Measurements from ENCODE around the gene MGAT1. TPM values are rescaled to one million over a fixed set of nuclear protein-coding genes. Genes with fewer than 3 reads are reported as not detected.

Gene MGAT1
- polyA plus RNA-seq, 2 of the 4 experiments (the other 2 are of a cell fraction) = 53.0 to 61.8 TPM

DNA sequence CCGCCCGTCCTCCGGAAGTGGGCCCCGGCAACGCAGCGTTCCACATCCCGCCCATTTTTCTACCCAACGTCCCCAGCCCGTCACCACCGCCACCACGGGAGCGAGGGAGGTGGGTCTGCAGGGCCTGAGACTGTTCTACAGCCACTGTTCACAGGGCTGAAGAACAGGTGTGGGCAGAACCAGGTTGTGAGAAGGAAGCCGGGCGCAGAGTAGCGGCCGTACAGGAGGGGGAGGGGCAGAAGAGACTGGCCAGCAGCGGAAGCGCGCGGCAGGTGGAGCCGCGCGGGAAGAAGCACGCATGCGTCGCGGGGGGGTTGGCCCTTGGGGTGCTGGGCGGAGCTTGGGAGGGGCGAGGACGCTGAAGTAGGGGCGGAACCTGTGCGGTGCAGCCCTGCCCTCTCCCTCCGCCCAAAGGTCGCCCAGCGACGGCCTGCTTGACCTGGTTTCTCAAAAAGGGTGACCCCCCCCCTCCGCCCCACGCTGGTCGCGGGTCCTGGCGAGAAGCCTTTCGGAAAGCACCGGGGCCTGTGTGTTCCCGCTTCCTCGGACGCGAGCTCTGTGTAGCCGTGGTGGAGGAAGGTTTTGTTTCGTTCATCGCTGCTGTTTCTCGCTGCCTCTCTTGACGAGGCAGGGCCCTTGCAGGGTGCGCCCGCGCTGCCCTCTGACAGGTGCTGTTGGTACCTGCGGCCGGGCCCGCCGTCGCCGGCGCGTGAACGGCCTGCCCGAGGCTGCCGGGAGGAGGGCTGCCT lies 7.8 kb upstream of the MGAT1 start (continued):
- TF ChIP-seq, protein P1, sequence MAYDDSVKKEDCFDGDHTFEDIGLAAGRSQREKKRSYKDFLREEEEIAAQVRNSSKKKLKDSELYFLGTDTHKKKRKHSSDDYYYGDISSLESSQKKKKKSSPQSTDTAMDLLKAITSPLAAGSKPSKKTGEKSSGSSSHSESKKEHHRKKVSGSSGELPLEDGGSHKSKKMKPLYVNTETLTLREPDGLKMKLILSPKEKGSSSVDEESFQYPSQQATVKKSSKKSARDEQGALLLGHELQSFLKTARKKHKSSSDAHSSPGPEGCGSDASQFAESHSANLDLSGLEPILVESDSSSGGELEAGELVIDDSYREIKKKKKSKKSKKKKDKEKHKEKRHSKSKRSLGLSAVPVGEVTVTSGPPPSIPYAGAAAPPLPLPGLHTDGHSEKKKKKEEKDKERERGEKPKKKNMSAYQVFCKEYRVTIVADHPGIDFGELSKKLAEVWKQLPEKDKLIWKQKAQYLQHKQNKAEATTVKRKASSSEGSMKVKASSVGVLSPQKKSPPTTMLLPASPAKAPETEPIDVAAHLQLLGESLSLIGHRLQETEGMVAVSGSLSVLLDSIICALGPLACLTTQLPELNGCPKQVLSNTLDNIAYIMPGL (CRISPR knock-in tag; IDR thresholded peaks at IDR 0.05; ENCODE audit: borderline replicate concordance) = no peak
- no peak for TF ChIP-seq CHD4 (IDR thresholded peaks at IDR 0.05; ENCODE audit: borderline replicate concordance)
- peak; percentile 84 for TF ChIP-seq PHF8 (IDR thresholded peaks at IDR 0.05; ENCODE audit: borderline replicate concordance, low read depth)
- no peak for TF ChIP-seq EP300 (IDR thresholded peaks at IDR 0.05)
- TF ChIP-seq, protein P2, sequence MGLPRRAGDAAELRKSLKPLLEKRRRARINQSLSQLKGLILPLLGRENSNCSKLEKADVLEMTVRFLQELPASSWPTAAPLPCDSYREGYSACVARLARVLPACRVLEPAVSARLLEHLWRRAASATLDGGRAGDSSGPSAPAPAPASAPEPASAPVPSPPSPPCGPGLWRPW (IDR thresholded peaks at IDR 0.05) = no peak

DNA sequence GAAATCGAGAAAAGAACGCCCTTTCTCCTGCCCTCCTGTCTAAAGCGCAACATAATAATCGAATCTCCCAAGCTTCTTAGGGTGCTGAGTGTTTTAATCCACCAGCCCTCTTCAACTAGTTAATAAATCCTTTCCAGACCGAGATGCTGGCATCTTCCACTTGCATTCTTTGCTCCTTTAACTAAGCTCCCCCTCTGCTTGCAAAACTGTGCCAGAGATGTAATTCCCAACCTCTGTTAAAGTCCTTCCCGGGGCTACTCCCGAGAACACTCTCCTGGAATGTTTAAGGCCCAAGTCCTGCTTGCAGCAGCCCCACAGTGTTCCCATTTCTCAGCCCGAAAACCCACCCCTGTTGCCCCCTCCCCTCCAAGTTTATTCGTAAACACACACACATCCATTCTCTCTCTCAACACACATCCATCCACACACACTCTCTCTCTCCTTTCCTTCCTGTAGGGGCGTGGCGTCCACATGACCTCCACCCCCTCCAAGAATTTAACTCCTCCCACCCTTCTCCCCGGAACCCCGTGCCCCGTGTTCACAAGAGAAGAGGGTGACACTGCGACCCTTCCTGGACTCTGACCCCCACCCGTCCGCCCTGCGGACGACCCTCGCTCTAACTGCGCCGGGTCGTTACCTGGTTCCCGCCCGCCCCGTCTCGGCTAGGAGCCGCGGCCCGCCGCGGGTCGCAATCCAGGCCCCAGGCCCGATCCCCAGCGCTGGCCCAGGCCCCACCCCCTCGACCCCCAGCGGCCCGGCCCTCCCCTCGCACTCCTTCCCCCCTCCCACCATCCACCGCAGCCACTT lies 7.0 kb upstream of the MGAT1 start:
- DNase-seq (ENCODE audit: low read depth in 1 of 2, low spot score in 1 of 2) = peak; percentile 93 to 94
- Histone ChIP-seq H3K4me3 (peak overlapping the region; percentile 76), H3K4me1 (peaks cover 30% of the 10 kb centered on the region), H3K9me3 (no peaks in the 10 kb centered on the region), H3K27ac (peak overlapping the region; percentile 99 to 100), H3K4me2 (peak overlapping the region; percentile 86)
- 4% methylated on average over 24 of the region's 40 CpGs for WGBS (ENCODE audit: missing lambda C conversion rate)
- peak; percentile 81 to 89 for ATAC-seq
- POLR2A ChIA-PET = interaction anchor here (0.6 to 1.5 kb wide), 11 partner anchors 8 to 382 kb away, joined by 3 to 43 read pairs (median 4); partner anchors contain the start of gene MGAT1
- FAIRE-seq = no peak
- TF ChIP-seq PHF8 (IDR thresholded peaks at IDR 0.05; ENCODE audit: borderline replicate concordance, low read depth) = peak; percentile 76
- no peak for TF ChIP-seq JUNB (IDR thresholded peaks at IDR 0.05)
- TF ChIP-seq, protein P2 (IDR thresholded peaks at IDR 0.05) = no peak
- TF ChIP-seq, protein P3, sequence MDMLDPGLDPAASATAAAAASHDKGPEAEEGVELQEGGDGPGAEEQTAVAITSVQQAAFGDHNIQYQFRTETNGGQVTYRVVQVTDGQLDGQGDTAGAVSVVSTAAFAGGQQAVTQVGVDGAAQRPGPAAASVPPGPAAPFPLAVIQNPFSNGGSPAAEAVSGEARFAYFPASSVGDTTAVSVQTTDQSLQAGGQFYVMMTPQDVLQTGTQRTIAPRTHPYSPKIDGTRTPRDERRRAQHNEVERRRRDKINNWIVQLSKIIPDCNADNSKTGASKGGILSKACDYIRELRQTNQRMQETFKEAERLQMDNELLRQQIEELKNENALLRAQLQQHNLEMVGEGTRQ (IDR thresholded peaks at IDR 0.05) = peak; percentile 65; the same call in 1 of the 2 replicates
- peak; percentile 57; the same call in 1 of the 2 replicates for TF ChIP-seq MYC (IDR thresholded peaks at IDR 0.05; ENCODE audit: borderline replicate concordance, low read length)
- TF ChIP-seq POLR2A (IDR thresholded peaks at IDR 0.05; ENCODE audit: low read length) = peak; percentile 48; the same call in 1 of the 2 replicates
- TF ChIP-seq MAZ (IDR thresholded peaks at IDR 0.05; ENCODE audit: borderline replicate concordance, low read depth, low read length) = peak; percentile 14; the same call in 1 of the 2 replicates
- peak; percentile 55; the same call in 1 of the 2 replicates for TF ChIP-seq ESRRA (IDR thresholded peaks at IDR 0.05; ENCODE audit: borderline replicate concordance, low read length)
- peak in 1 of 2 experiments; percentile 85; a peak in 2 of 5 replicates for TF ChIP-seq JUN (IDR thresholded peaks at IDR 0.05)
- TF ChIP-seq, protein P4, sequence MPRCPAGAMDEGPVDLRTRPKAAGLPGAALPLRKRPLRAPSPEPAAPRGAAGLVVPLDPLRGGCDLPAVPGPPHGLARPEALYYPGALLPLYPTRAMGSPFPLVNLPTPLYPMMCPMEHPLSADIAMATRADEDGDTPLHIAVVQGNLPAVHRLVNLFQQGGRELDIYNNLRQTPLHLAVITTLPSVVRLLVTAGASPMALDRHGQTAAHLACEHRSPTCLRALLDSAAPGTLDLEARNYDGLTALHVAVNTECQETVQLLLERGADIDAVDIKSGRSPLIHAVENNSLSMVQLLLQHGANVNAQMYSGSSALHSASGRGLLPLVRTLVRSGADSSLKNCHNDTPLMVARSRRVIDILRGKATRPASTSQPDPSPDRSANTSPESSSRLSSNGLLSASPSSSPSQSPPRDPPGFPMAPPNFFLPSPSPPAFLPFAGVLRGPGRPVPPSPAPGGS (IDR thresholded peaks at IDR 0.05) = 0 out of 3 replicates have a peak, but pooled peaks have one; percentile 5
- CTCF ChIA-PET = no interaction called here

DNA sequence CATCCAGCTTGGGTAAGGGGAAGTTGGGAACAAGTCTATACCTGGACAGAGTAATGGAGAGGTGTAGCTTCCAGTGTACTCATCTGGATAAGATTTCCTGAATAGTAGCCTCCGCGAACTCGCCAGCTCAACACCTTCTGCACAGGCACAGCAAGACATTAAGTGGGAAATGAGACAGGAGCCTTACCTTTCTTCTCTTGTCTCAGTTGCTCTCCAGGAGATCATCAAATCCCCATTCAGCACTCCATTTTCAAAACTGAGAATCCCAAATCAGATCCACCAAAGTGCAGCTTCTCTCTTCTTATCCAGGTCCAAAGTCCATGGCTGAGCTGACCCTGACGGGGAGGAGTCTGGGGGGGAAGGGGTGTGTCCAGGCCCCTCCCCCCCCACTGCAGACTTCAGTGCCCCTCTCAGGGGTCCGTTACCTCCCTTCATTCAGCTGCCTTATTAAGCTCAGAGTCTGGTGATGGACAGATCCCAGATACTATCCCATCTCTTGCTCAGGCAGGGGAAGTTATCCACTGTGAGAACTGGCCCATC lies 5.9 kb upstream of the MGAT1 start:
- Histone ChIP-seq H3K9me3 (no peaks in the 10 kb centered on the region), H3K4me2 (peak overlapping the region; percentile 86), H3K27ac (peak overlapping the region; percentile 99 to 100; a peak in 5 of 6 replicates), H3K4me3 (peak overlapping the region; percentile 76), H3K4me1 (peaks cover 30% of the 10 kb centered on the region)
- DNase-seq (ENCODE audit: low read depth in 1 of 2, low spot score in 1 of 2) (no peak), ATAC-seq (no peak), FAIRE-seq (no peak)
- ChIA-PET POLR2A (interaction anchor here (0.7 to 1.5 kb wide), 2 partner anchors 24 to 383 kb away, joined by 4 read pairs; no protein-coding TSS in a partner anchor), CTCF (interaction anchor here (0.9 kb wide), 1 partner anchor 60 kb away, joined by 3 read pairs; no protein-coding TSS in a partner anchor)
- 78% methylated on average over 4 of the region's 5 CpGs for WGBS (ENCODE audit: missing lambda C conversion rate)
- TF ChIP-seq EHF (CRISPR knock-in tag; IDR thresholded peaks at IDR 0.05) (no peak), RCOR1 (IDR thresholded peaks at IDR 0.05; ENCODE audit: low read depth, low read length) (no peak), RAD21 (conservative IDR thresholded peaks at IDR 0.05 in 1 of 2, IDR thresholded peaks at IDR 0.05 in 1 of 2) (no peak), GATA3 (IDR thresholded peaks at IDR 0.05; ENCODE audit: borderline replicate concordance) (no peak), ZFP36 (IDR thresholded peaks at IDR 0.05; ENCODE audit: borderline replicate concordance, partially characterized antibody) (no peak), POLR2A (IDR thresholded peaks at IDR 0.05; ENCODE audit: low read length) (no peak), RNF2 (IDR thresholded peaks at IDR 0.05; ENCODE audit: borderline replicate concordance, low read depth) (no peak), RARB (CRISPR knock-in tag; IDR thresholded peaks at IDR 0.05) (no peak), ZC3H11A (IDR thresholded peaks at IDR 0.05) (no peak)
- TF ChIP-seq, protein P5, sequence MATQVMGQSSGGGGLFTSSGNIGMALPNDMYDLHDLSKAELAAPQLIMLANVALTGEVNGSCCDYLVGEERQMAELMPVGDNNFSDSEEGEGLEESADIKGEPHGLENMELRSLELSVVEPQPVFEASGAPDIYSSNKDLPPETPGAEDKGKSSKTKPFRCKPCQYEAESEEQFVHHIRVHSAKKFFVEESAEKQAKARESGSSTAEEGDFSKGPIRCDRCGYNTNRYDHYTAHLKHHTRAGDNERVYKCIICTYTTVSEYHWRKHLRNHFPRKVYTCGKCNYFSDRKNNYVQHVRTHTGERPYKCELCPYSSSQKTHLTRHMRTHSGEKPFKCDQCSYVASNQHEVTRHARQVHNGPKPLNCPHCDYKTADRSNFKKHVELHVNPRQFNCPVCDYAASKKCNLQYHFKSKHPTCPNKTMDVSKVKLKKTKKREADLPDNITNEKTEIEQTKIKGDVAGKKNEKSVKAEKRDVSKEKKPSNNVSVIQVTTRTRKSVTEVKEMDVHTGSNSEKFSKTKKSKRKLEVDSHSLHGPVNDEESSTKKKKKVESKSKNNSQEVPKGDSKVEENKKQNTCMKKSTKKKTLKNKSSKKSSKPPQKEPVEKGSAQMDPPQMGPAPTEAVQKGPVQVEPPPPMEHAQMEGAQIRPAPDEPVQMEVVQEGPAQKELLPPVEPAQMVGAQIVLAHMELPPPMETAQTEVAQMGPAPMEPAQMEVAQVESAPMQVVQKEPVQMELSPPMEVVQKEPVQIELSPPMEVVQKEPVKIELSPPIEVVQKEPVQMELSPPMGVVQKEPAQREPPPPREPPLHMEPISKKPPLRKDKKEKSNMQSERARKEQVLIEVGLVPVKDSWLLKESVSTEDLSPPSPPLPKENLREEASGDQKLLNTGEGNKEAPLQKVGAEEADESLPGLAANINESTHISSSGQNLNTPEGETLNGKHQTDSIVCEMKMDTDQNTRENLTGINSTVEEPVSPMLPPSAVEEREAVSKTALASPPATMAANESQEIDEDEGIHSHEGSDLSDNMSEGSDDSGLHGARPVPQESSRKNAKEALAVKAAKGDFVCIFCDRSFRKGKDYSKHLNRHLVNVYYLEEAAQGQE (IDR thresholded peaks at IDR 0.05) = no peak

Measured in A549 (cell line).